Fibroblast of pulmonary artery (primary cell): ENCODE data around the gene STK4.

ENCODE experiments used
- DNase-seq: peaks from one replicate; pipeline ENCODE4 v3.0.0-alpha.2; 2010; ENCODE audit warnings: low read depth
- H3K4me3 ChIP-seq: replicated peaks from 2 replicates; pipeline ENCODE4 v1.5.1; 2011; ENCODE audit warnings: low read depth, mild to moderate bottlenecking, control low read depth, low read length, moderate library complexity
- TF ChIP-seq, protein P1 (sequence below): IDR thresholded peaks from 2 replicates; pipeline ENCODE4 v1.5.1; 2011; ENCODE audit warnings: mild to moderate bottlenecking, control low read depth, low read length, inconsistent platforms; ENCODE audit errors: missing control alignments

Gene STK4

GRCh38 chr20:45113865-45114264 is 147.6 kb downstream of the STK4 start:
- DNase-seq, result no peak
- TF ChIP-seq, protein P1, sequence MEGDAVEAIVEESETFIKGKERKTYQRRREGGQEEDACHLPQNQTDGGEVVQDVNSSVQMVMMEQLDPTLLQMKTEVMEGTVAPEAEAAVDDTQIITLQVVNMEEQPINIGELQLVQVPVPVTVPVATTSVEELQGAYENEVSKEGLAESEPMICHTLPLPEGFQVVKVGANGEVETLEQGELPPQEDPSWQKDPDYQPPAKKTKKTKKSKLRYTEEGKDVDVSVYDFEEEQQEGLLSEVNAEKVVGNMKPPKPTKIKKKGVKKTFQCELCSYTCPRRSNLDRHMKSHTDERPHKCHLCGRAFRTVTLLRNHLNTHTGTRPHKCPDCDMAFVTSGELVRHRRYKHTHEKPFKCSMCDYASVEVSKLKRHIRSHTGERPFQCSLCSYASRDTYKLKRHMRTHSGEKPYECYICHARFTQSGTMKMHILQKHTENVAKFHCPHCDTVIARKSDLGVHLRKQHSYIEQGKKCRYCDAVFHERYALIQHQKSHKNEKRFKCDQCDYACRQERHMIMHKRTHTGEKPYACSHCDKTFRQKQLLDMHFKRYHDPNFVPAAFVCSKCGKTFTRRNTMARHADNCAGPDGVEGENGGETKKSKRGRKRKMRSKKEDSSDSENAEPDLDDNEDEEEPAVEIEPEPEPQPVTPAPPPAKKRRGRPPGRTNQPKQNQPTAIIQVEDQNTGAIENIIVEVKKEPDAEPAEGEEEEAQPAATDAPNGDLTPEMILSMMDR, result no peak
- no peak overlapping the region for H3K4me3 ChIP-seq

DNA sequence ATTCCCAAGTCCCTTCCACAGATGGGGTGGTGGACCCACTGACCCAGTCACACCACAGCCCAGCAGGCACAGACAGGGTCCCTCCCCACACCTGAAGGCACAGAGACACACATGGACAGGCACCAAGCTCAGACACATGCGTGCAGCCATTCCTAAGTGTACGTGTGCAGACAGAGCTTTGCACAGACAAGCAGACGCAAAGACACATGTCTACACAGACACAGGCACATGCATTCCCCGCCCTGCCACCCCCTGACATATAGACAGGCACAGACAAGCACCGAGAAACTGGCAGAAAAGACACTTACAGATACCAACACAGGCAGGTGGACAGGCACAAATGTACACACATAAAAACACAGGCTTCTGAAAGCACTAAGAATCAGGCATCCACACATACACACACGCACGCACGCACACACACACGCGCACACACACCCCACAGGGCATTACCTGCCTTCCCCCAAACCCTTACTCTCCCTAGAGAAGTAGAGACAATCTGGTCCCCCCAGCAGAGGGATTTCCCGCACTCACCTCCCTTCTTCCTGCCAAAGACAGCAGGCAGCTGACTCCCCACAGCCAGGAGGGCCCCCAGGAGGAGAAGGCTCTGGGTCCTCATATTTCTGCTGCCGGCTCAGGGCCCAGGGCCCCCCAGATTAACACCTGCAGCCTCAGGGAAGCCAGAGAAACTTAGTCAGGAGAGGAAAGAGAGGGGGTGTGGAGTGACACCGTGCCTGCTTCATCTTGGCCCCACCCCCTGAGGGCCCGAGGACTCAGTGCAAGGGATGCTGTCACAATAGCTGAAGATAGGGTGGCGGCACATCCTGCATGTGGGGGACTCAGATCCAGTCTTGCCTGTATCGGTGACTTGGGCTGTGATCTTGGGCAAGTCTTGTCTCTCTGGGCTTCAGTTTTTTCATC is 148.4 kb downstream of the STK4 start, which contains the start of gene WFDC5:
WFDC5 (minus strand) TSS at position 710 of the 921 bp plus-strand sequence; CDS start at position 619, 91 bp downstream.
- TF ChIP-seq, protein P1, result no peak
- H3K4me3 ChIP-seq, result no peak within 1 kb of the TSS
- DNase-seq, result no peak

GRCh38 chr20:45115386-45115774 is 149.1 kb downstream of the STK4 start:
- H3K4me3 ChIP-seq, result no peak overlapping the region
- TF ChIP-seq, protein P1, result no peak
- no peak for DNase-seq

- TF ChIP-seq, protein P1, result no peak
- DNase-seq, result no peak
Observed at GRCh38 chr20:45115829-45116228, 149.5 kb downstream of the STK4 start.

GRCh38 chr20:45117581-45117980 is 151.3 kb downstream of the STK4 start:
- TF ChIP-seq, protein P1, result no peak
- no peak overlapping the region for H3K4me3 ChIP-seq
- no peak for DNase-seq

More at GRCh38 chr20:45115829-45116228, 149.5 kb downstream of the STK4 start:
- H3K4me3 ChIP-seq, result no peak overlapping the region

GRCh38 chr20:45118028-45118427 is 151.7 kb downstream of the STK4 start:
- H3K4me3 ChIP-seq, result no peak overlapping the region
- TF ChIP-seq, protein P1, result peak; percentile 16
- no peak for DNase-seq
